Stimulated activated CD4-positive, alpha-beta T cell treated with anti-CD3 and anti-CD28 coated beads, TNF-alpha, amount 100 ng/mL, for 24 hours (primary cell): ENCODE data around the gene RELT.

Experiments used
- DNase-seq, 3 experiments: peaks; one replicate each; pipeline ENCODE4 v3.0.0-alpha.2; 2020; ENCODE audit warnings: low read depth in 3 of 3

The RELT gene

DNA sequence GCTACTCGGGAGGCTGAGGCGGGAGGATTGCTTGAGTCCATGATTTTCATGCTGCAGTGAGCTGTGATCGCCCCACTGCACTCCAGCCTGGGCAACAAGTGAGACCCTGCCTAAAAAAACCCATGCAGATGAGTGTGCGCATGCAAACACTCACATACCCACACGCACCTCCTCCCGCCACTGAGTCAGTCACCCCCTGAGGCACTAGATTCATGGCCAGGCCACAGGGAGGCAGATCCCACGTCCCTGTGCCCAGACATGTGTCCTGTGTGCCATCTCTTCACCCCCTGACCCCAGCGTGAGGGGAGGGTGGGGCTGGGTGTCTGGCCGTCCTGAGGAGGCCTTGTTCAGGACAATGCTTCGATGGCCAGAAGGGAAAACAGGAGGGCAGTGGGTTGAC, 15.5 kb downstream of the RELT start:
- no peak for DNase-seq

DNA sequence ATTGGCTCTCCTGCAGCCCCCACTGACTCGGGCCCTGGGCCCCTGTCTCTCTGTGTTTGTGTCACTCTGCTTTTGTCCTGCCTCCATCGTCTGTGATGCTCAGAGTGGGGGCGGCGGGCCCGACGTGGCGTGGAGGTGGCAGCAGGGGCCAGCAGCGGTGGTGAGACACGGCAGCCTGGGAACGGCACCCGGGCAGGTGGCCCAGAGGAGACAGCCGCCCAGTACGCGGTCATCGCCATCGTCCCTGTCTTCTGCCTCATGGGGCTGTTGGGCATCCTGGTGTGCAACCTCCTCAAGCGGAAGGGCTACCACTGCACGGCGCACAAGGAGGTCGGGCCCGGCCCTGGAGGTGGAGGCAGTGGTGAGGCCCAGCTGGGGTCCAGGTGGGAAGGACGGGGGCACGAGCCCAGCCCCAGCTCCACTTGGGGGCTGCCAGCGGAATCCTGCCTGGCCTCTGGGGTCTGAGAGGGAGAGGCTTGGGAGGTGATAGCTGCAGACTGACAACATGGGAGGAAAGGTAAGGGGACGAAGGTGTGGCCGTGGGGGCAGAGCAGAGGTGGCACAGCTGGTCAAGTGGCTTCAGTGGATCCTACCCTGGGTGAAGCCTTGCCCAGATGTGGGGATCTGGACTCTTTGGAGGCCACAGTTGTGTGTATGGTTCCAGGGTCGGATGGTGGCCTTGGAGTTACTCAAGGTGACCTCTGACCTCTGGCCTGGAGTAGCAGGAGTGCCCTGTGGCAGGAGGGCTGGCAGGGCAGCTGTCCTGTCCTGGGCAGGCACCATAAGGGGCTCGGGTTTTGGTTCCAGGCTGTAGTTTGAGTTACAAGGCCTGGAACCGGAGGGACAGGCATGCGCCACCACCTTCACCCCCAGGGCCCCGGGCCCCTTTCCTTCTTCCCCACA, 16.2 kb downstream of the RELT start:
- DNase-seq = no peak

DNA sequence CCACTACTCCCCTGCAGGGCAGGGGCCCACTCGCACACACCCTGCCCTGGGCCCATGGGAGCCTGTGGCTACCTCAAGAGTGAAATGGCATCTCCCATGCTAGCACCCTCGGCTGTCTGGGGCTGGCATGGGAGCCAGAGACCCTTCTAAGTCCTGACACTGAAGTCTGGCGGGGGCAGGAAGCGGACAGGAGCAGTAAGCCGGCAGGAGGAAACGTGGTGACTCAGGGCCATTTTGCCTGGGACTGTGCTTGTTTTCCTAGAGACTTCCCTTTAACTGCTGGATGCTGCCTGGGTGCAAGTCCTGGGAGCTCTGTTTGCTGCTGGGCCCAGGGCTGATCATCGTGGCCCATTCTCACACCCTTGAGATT, 16.8 kb downstream of the RELT start:
- DNase-seq = no peak

DNA sequence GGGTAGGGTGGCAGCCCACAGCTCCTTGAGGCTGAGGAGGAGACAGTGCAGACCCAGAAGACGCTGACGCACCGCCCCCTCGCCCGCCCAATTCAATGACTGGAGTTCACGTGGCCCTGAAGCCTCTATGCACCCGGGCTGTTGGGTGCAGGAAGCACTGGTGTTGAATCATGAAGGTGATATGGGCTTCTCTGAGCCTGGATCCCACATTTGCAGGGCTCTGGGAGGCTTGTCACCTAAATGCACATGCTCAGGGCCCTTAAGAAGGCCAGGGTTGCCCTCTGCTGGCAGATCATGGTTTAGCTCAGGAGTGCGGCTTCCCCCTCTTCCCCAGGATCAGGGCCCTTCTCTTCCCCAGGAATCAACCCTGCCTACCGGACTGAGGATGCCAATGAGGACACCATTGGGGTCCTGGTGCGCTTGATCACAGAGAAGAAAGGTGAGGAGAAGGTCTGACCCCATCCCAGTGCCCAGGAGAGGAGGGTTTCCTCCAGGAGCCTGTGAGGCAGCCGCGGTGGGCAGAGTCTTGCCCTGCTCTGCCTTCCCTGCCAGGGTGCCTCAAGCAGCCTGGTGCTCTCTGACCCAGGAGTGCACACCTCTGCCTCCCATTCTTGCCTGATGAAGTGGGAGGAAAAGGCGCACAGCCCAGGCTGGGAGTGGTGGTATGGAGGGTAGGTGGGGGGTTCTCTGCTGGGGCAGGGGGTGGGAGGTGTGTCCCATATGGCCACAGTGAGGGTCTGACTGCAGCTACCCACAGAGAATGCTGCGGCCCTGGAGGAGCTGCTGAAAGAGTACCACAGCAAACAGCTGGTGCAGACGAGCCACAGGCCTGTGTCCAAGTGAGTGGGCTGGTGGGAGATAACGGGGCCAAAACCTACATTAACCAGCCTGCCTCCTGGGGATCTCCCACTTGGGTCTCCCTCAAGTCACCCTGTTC, 17.5 kb downstream of the RELT start:
- DNase-seq = peak; percentile 30 to 53 (median 49)

DNA sequence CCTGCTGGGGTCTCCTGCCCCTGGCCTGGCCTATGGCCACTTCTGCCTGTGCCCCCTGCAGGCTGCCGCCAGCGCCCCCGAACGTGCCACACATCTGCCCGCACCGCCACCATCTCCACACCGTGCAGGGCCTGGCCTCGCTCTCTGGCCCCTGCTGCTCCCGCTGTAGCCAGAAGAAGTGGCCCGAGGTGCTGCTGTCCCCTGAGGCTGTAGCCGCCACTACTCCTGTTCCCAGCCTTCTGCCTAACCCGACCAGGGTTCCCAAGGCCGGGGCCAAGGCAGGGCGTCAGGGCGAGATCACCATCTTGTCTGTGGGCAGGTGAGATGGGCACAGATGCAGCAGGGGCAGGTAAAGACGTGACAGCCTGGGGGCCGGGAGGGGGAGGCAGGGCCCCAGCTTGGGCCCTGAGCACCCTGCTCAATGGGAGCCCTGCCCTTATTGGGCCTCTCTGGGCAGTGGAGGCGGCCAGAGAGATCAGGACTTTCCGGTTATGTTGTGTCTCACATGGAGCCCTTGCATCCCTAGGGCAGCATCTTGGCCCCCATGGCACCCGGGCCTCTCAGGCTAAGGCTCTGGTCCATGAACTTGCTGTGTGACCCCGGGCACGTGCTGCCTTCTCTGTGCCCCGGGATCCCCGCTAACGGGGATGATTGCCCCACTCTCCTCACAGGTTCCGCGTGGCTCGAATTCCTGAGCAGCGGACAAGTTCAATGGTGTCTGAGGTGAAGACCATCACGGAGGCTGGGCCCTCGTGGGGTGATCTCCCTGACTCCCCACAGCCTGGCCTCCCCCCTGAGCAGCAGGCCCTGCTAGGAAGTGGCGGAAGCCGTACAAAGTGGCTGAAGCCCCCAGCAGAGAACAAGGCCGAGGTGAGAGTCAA, 18.5 kb downstream of the RELT start:
- DNase-seq = no peak

DNA sequence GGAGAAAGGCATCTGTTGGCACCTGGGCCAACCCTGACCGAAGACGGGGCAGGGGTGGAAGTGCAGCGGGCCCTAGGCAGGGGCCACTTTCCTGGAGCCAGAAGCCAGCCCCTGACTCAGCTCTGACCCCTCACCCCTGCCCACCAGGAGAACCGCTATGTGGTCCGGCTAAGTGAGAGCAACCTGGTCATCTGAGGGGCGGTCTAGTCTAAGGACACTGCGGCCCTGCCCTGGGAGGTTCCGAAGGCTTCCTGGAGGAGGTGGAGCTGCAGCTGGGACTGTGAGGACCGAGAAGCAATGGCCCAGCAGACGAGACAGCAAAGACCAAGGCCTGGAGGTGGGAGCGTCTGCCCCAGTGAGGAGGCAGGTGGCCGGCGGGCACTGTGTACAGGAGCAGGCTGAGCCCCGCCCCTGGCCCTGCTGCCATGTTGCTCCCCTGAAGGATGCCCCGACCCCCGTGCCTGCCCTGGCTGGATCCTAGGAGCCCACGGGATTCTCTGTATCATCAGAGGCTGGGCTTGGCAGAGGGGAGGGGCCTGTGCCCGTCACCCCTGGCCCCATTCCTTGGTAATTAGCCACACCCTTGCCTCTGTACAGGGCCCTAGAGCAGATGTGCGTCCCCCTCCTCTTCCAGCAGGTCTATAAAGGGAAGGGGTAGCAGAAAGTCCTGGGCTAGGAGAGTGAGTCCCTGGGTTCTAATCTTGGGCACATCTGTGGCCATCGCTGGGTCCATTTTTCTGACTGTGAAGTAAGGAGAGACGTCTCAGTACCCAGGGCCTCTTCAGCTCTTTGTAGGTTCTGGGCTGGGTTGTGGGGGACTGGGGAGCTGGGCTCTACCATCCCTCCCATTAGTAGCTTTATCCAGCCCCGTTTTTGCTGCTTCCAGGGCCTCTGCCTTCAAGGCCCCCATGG, 19.4 kb downstream of the RELT start:
- no peak for DNase-seq

DNA sequence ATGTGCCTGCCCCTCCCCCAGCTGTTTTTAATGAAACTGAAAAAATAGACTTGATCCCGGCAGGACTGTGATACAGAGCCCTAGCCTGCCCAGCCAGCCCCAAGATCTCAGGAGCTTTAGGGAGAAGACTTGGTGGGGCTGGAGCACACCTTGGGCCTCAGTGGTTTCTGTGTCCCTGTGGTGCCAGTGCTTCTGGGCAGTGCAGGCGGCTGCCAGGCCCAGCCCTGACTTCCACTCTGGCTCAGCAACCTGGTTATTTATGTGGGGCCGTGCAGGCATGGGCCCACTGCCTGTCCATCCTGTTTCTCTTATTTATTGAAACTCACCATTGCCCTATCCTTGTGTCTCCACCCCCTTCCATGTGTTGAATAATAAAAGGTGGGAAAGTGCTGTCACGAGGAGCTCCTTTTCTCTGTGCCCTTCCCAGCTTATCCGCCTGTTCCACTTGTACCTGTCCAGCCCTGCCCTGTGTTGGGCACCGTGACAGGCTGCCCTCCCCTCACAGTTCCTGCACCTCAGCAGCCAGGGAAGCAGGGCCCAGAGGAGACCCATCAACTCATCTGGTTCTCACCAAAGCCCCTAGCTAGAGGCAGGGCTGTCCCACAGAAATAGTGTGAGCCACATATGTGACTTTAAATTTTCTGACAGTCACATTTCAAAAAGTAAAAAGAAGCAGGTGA, 20.2 kb downstream of the RELT start:
- DNase-seq = no peak

DNA sequence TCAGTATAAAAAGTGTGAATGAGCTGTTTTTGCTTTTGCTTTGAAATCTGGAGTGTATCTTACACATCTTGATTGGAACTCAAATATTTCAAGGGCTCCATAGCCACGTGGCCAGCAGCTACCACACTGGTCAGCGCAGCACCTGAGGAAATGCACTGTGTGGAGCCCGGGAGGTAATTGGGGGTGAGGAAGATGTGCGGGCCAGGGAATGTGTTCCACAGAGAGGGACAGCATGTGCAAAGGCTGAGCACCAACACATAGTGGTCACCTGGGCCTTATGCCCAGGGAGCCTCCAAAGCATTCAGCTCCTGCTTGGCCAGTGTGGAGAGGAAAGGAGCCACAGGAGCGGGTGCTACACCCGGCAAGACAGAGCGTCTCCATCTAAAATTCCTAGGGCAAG, 20.8 kb downstream of the RELT start:
- no peak for DNase-seq

DNA sequence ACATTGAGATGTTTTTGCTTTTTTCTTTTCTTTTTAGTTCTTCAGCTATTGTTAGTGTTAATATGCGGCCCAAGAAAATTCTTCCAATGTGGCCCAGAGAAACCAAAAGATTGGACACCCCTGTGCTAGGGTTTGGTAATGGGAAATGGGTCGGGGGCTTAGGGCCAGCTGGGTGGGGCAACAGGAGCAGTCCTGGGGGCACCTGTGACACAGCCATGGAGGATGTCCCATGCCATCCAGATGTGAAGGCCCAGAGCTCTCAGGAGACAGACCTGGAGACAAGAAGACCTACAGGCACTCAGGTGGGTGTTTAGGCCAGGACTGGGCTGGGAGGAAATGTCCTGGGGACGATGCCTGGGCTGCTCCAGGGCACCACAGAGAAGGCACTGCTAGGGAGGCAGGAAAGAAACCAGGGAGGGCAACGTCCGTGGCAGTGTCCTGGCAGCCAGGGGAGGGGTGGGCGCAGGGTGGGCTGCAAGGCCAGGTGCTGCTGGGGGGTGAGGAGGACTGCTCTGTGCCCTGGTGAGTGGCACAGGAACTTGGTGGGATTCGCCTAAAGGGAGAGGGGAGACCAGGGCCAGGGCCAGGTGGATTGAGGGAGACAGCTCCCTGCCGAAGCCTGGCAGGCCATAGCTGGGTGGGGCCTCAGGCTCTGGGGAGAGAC, 21.4 kb downstream of the RELT start:
- no peak for DNase-seq

DNA sequence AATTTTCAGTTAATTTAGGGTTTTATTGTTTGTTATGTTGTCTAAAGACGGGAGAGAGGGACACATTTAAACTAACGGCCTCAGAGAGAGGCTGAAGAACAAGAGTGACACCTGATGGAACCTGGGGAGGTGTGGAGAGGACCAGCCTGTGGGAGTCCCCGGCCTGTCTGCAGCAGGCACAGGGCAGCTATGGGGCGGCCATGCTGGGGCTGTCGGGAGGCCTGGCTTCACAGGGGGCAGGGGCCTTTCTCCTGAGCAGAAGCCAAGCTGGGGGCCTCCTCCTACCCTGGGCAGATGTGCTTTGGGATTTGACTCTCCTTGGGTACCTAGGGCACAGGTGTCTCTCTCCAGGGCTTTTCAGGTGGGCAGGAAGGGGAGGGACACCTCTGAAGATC, 21.9 kb downstream of the RELT start:
- DNase-seq = no peak

DNA sequence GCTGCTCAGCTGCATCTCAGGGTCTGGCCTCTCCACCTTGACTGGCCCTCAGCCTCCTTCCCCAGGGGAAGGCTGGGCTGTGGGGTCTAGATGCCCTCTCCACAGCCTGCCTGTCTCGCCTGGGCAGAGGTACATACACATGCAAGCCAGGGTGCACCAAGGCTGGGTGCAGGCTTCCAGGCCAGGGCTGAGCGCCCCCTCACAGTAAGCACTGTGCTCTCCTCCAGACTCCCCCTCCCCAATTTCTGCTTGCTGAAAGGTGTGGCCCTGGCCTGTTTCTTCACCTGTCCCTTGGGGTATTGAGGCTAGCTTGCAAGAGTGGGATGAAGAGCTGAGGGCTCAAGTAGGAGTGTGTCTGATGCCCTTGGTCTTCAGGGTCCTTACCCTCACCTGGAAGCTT, 22.5 kb downstream of the RELT start:
- no peak for DNase-seq

DNA sequence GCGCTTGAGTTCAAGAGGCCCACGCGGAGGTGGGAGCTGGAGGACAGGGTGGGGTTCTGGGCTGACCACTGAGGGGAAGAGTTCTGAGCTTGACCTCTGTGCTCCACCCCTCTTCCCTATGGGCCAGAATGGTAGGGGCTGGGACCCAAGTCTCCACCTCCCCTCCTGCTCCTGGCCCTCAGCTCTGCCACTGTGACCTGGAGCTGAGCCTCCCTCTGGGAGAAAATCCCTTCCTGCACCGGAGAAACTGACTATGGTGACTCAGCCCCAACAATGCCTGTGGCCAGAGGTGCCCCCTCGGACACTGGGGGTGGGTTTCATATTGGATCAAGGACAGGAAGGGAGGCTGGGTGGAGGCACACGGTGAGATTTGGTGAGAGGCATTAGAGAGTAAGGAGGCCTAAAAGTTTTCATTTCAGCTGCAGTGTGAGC, 23.0 kb downstream of the RELT start:
- no peak for DNase-seq

DNA sequence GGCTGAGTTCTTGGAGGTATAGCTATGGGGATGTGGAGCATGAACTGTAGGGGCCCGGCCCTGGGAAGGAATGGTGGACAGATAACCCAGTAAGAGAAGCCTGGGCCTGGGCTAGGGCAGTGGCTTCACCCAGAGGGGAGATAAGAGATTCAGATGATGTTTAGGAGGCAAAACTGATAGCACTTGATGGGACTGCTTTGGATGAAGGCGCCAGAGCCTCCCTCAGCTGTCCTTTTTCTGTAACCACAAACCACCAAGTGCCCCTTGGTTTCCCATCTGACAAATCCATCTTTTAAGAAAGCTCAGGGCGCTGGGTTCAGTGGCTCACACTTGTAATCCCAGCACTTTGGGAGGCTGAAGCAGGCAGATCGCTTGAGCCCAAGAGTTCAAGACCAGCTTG, 23.4 kb downstream of the RELT start:
- DNase-seq = no peak

DNA sequence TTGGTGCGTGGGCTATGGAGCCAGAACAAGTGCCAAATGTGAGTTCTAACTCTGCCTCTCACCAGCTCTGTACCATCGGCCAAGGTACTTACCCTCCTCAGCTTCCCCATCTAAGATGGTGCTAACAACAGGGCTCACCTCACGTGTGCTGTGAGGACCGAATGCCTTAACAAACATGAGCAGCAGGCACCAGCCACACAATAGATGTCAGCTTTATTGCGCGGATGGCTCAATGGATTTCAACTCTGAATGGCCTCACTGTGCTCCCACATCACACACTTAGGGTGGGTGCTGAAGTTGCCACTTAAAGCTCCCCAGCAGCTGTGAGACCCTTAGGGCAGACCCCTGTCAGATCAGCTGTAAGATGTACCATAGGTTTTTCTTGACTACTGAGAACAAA, 24.1 kb downstream of the RELT start:
- no peak for DNase-seq

DNA sequence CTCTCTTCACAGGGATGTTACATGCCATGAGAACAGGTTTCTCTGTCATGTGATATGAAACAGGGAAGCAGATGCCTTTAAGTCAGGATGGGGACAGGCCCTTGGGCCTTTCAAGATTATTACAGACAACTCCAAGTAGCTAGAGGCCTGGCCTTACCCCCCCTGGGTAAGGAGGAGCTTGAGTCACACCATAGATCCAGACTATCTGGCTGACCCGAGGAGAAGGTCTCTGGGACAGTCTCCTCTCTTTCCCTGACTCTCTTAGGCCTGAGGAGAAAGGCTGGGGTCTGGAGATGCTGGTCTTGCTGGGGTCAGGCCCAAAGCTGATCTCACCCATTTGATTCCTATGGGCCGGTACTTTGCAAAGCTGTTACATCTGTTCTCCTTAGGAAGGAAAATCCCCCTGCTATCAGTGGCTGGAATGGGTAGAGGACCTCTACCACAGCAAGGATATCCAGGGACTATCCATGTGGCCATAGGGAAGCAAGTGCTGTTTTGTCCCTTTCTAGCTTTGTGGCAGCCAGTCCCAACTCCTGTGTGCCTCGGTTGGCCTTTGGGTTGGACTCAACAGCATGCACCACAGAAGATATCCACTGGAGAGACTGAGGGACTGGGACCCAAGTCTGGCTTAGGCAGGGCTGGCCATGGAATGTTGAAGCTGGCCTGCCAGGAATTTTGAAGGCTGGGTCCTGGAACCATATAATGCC, 25.2 kb downstream of the RELT start:
- DNase-seq = no peak

DNA sequence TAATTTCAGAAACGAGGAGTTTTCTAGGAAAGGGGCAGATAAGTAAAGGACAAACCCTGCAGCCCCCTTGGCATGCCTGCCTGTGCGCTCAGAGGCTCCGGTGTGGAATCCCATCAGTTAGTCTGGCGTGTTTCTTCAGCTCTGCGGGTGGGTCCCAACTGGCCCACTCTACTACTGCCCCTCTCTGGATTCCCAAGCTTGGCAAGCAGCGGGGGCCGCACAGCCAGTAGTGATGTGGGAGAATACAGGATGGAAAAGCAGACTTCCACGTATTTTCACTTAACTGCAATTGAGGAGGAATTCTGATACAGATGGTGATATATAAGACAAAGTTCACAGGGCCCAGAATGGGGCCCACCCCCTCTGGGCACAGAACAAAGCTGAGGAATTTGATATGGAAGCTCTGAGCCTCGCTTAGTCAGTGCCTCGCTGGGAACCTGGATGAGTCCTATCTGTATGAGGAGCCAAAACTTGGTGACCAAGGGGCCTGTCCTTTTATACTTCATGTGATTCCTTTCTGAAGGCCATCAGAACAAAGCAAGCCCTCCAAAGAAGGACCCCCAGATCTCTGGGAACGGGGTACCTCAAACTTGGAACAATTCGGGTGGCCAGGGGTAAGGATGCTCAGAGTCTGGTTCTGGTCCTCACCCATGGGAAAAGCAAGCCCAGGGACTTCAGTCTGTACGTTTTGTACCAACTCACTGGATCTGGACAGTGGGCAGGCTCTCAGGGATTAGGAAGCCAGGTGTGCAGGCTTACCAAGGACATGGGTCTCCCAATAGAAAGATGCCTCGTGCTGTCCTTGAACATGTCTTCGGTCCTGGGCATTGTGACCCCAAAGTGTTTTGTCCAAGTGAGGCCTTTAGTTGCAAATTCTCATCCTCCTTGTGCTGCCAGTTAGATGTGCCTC, 26.0 kb downstream of the RELT start:
- no peak for DNase-seq

DNA sequence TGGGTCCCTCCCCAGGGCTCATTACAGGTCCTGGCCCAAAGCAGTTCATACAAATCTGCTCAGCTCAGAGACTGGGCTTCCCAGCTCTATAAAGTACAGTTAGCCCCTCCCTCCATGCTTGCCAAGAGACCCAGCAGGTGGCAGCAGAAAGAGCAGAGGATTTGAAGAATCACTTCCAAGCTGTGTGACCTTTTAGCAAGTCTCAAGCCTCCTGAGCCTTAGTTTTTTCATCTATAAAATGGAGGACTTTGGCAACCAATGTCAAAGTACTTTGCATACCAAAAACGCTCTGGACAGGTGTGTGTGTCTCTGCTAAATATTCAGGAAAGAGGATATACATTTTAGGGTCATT, 26.6 kb downstream of the RELT start:
- DNase-seq = no peak

DNA sequence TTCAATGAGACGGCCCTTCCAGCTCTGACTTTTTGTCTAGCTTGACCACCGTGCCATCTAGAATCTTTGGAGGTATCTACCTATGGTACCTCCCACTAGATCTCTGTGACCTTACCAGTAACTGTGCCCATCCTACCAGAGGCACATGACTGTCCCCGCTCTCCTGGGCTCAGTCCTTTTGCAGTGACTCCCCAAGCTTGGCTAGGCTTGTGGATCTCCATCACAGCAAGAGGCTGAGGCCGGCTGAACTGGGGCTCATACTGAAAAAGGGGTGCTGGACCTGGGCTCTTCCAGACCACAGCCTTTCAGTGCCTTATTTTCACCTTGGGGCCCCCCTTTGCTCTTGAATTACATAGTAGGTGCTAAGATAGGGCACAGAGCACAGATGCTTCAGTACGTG, 27.3 kb downstream of the RELT start:
- DNase-seq = no peak
